Suprapubic skin (tissue), 4 donors: ENCODE results near the gene RIPOR2. TPM values are rescaled to one million over a fixed set of nuclear protein-coding genes. Genes with fewer than 3 reads are reported as not detected.

ENCODE experiments used
- DNase-seq, 2 donors: peaks; one replicate each; pipeline ENCODE4 v3.0.0-alpha.2; 2019; ENCODE audit warnings: low spot score in 2 of 2
- H3K27ac ChIP-seq: fragments of 200-600 bp; sonication (generic); one replicate; pipeline ENCODE4 v1.5.1; 2019
- H3K27me3 ChIP-seq: fragments of 200-600 bp; sonication (generic); one replicate; pipeline ENCODE4 v1.5.1; 2019
- H3K36me3 ChIP-seq: fragments of 200-600 bp; sonication (generic); one replicate; pipeline ENCODE4 v1.5.1; 2019
- H3K4me1 ChIP-seq: fragments of 200-600 bp; sonication (generic); one replicate; pipeline ENCODE4 v1.5.1; 2019
- H3K4me3 ChIP-seq: fragments of 200-600 bp; sonication (generic); one replicate; pipeline ENCODE4 v1.5.1; 2019; ENCODE audit warnings: mild to moderate bottlenecking
- H3K9me3 ChIP-seq: fragments of 200-600 bp; sonication (generic); one replicate; pipeline ENCODE4 v1.5.1; 2019
- EP300 ChIP-seq: sonication (generic); formaldehyde crosslinking; IDR thresholded peaks from one replicate; pipeline ENCODE4 v1.6.1; 2017; ENCODE audit warnings: antibody characterized with exemption
- POLR2A ChIP-seq, 2 donors: fragments of 450-650 bp; IDR thresholded peaks; one replicate each; pipeline ENCODE4 v1.6.1; 2017; ENCODE audit warnings: antibody characterized with exemption in 2 of 2, mild to moderate bottlenecking in 2 of 2, moderate library complexity in 2 of 2
- POLR2AphosphoS5 ChIP-seq, 3 donors: sonication (generic); formaldehyde crosslinking; IDR thresholded peaks; one replicate each; pipeline ENCODE4 v1.6.1; 2017; ENCODE audit warnings: antibody characterized with exemption in 3 of 3
- WGBS: methylation state at CpG from one replicate; pipeline ENCODE4 v1.1.5; 2018; 5-methylcytosine and 5-hydroxymethylcytosine counted together
- total RNA-seq, 4 donors: library from RNA; depleted of rRNA; stranded (reverse); fragments of >200 nt; gene quantifications; one replicate each; pipeline ENCODE4 v1.1.0, GENCODE V29; 2016
- TF ChIP-seq, protein P1 (sequence below), 2 donors: fragments of 200-600 bp in 1 of 2; fragments of 450-650 bp in 1 of 2; sonication (generic) in 1 of 2; IDR thresholded peaks; one replicate each; pipeline ENCODE4 v1.5.1; 2016 to 2019; ENCODE audit warnings: antibody characterized with exemption in 2 of 2, mild to moderate bottlenecking in 1 of 2, moderate library complexity in 1 of 2

The RIPOR2 gene
- total RNA-seq, 4 donors from 2014 or later, result 3.8 to 12.8 (median 11.4) TPM

- no peaks in the 10 kb centered on the region for H3K9me3 ChIP-seq
- H3K27me3 ChIP-seq, result no peaks in the 10 kb centered on the region
- no peak overlapping the region for H3K4me3 ChIP-seq
- no peak for DNase-seq
- TF ChIP-seq POLR2A (IDR thresholded peaks at IDR 0.05) (no peak), EP300 (no peak), POLR2AphosphoS5 (IDR thresholded peaks at IDR 0.05) (no peak)
- TF ChIP-seq, protein P1, sequence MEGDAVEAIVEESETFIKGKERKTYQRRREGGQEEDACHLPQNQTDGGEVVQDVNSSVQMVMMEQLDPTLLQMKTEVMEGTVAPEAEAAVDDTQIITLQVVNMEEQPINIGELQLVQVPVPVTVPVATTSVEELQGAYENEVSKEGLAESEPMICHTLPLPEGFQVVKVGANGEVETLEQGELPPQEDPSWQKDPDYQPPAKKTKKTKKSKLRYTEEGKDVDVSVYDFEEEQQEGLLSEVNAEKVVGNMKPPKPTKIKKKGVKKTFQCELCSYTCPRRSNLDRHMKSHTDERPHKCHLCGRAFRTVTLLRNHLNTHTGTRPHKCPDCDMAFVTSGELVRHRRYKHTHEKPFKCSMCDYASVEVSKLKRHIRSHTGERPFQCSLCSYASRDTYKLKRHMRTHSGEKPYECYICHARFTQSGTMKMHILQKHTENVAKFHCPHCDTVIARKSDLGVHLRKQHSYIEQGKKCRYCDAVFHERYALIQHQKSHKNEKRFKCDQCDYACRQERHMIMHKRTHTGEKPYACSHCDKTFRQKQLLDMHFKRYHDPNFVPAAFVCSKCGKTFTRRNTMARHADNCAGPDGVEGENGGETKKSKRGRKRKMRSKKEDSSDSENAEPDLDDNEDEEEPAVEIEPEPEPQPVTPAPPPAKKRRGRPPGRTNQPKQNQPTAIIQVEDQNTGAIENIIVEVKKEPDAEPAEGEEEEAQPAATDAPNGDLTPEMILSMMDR (IDR thresholded peaks at IDR 0.05), result no peak
- H3K4me1 ChIP-seq, result peaks cover 12% of the 10 kb centered on the region
- H3K36me3 ChIP-seq, result peaks cover 11% of the 10 kb centered on the region
- WGBS, result 89% methylated on average over 4 of the region's 4 CpGs
- H3K27ac ChIP-seq, result no peak overlapping the region
Observed at GRCh38 chr6:24868765-24869164, 67.0 kb downstream of the RIPOR2 start.

DNA sequence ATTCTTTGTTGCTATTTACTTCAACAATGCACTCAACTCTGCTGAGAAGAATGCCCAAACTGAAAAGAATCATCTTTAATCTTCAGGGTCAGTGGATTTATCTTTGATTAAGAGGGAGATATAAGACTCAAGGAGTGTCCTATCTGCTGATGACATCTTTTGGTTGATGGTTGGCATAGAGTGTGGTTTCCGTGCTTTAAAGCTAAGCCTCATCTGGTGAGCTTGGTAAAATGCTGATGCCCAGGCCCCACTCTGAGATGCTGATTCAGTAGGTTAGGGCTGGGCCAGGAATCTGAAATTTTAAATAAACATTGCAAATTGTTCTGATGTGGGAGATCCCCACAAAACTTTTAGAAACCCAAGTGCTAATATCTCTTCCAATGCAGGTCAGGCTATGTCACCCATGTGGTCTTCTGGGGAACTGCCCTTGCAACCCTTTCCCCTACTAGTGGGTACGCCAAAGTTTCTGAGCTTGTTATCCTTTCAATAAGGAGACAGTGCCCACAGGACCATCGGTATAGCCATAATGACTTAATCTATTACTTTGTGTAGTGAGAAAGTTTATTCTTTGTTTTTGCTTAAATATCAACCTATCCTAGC is 68.6 kb downstream of the RIPOR2 start:
- TF ChIP-seq POLR2AphosphoS5 (IDR thresholded peaks at IDR 0.05), result no peak
- Histone ChIP-seq H3K27ac (no peak overlapping the region), H3K4me1 (peaks cover 12% of the 10 kb centered on the region), H3K36me3 (peaks cover 11% of the 10 kb centered on the region), H3K9me3 (no peaks in the 10 kb centered on the region), H3K27me3 (no peaks in the 10 kb centered on the region), H3K4me3 (no peak overlapping the region)
- DNase-seq, result no peak
- WGBS, result 92% methylated on average over 3 of the region's 3 CpGs

GRCh38 chr6:24865161-24865560 is 70.6 kb downstream of the RIPOR2 start:
- no peak for DNase-seq
- peaks cover 12% of the 10 kb centered on the region for H3K4me1 ChIP-seq
- no peaks in the 10 kb centered on the region for H3K9me3 ChIP-seq
- H3K27me3 ChIP-seq, result no peaks in the 10 kb centered on the region
- H3K36me3 ChIP-seq, result peaks cover 11% of the 10 kb centered on the region
- TF ChIP-seq, protein P1 (IDR thresholded peaks at IDR 0.05), result no peak
- TF ChIP-seq EP300, result no peak
- no peak for TF ChIP-seq POLR2AphosphoS5 (IDR thresholded peaks at IDR 0.05)
- TF ChIP-seq POLR2A (IDR thresholded peaks at IDR 0.05), result no peak
- H3K27ac ChIP-seq, result no peak overlapping the region
- no peak overlapping the region for H3K4me3 ChIP-seq
- 36% methylated on average over 6 of the region's 6 CpGs for WGBS

- Histone ChIP-seq H3K9me3 (no peaks in the 10 kb centered on the region), H3K36me3 (peaks cover 11% of the 10 kb centered on the region), H3K27me3 (no peaks in the 10 kb centered on the region), H3K27ac (no peak overlapping the region), H3K4me3 (no peak overlapping the region), H3K4me1 (peaks cover 17% of the 10 kb centered on the region)
- DNase-seq, result no peak
- TF ChIP-seq EP300 (no peak), POLR2AphosphoS5 (IDR thresholded peaks at IDR 0.05) (no peak), POLR2A (IDR thresholded peaks at IDR 0.05) (no peak)
- TF ChIP-seq, protein P1 (IDR thresholded peaks at IDR 0.05), result no peak
- 56% methylated on average over 1 of the region's 1 CpG for WGBS
Observed at GRCh38 chr6:24864343-24864742, 71.4 kb downstream of the RIPOR2 start.

GRCh38 chr6:24861934-24862333 is 73.8 kb downstream of the RIPOR2 start:
- no peaks in the 10 kb centered on the region for H3K9me3 ChIP-seq
- H3K36me3 ChIP-seq, result peaks cover 7% of the 10 kb centered on the region

More at GRCh38 chr6:24861934-24862333, 73.8 kb downstream of the RIPOR2 start:
- Histone ChIP-seq H3K4me1 (peaks cover 41% of the 10 kb centered on the region), H3K27ac (no peak overlapping the region), H3K4me3 (no peak overlapping the region), H3K27me3 (no peaks in the 10 kb centered on the region)
- TF ChIP-seq, protein P1 (IDR thresholded peaks at IDR 0.05), result no peak
- no peak for TF ChIP-seq POLR2A (IDR thresholded peaks at IDR 0.05)
- TF ChIP-seq POLR2AphosphoS5 (IDR thresholded peaks at IDR 0.05), result no peak
- TF ChIP-seq EP300, result no peak
- DNase-seq, result no peak
- 89% methylated on average over 2 of the region's 2 CpGs for WGBS
